Epidermal melanocyte (primary cell): Measurements from ENCODE around the gene TBC1D5.
"Not testable (repeated sequence)": the region's sequence is repeated elsewhere in the genome, so short reads cannot be mapped to it uniquely, and the experiment has no call there.

ENCODE experiments used
- DNase-seq: peaks from one replicate; pipeline ENCODE4 v3.0.0; 2011; ENCODE audit warnings: low spot score; ENCODE audit not compliant: insufficient read length

Gene TBC1D5

DNA sequence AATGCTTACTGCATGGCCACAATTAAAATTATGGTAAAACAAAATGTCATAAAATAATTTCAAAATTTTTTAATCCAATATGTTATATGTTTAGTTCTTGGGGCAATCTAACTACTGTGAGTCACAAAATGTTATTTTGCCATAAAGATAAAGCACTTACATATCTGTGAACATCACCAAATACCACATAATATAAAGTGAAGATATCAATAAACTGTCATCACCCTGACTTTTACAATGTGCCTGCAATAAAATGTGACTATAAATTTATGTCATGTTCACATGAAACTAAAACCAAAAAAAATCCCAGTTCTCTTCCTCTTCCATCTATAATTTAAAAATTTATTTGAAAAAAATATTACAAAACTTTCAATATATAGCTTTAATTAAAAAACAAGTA is 191.8 kb downstream of the TBC1D5 start:
- DNase-seq = no peak

GRCh38 chr3:17546500-17547255 is 195.8 kb downstream of the TBC1D5 start:
- no peak for DNase-seq

DNA sequence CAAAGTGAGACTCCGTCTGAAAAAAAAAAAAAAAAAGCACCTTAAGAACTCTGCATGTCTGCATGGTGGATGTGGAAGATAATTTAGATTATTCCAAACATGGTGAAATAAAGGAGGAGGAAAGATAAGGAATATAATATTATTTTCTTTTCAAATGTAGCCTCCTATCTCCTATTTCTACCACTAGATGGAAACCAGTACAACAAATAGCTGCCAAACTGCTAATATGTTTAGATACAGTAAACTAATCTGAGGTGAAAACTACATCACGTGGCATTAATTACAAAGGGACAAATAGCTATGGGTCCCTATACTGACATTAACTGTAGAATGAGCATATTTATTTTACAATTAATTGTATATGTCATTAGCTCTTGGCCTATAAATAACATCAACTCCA is 197.8 kb downstream of the TBC1D5 start:
- DNase-seq = no peak

DNA sequence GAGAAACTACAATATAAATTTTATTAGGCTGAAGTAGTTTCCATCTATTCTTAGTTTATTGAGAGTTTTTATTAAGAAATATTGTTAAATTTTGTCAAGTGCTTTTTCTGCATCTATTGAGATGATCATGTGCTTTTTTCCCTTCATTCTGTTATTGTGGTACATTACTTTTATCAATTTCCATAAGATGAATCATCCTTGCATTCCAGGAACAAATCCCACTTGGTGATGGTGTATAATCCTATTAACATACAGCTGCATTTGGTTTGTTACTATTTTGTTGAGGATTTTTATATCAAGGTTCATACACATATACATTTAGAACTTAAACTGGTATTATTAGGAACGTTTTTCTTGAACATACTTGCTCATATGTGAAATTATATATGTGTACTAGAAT is 199.8 kb downstream of the TBC1D5 start:
- no peak for DNase-seq

- no peak for DNase-seq
Measured at GRCh38 chr3:17539436-17539835, 203.0 kb downstream of the TBC1D5 start.

DNA sequence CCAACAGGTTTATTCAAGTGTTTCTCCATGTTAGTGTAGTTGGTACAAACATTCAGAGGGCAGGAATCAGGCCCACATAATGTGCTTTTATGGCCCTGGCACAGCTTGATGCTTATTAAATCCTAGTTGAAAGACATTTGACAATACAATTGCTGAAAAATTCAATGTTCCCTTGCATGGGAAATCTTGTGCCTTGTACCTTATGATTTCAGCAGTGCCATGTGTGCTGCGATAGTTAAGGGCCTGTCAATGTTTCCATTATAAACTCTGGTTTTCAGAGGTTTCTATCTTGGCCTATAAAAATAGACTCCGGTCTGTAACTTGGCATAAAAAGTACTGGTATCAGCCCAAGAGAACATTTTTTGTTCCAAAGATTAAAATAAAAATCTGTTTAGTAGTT is 207.2 kb downstream of the TBC1D5 start:
- DNase-seq = no peak

DNA sequence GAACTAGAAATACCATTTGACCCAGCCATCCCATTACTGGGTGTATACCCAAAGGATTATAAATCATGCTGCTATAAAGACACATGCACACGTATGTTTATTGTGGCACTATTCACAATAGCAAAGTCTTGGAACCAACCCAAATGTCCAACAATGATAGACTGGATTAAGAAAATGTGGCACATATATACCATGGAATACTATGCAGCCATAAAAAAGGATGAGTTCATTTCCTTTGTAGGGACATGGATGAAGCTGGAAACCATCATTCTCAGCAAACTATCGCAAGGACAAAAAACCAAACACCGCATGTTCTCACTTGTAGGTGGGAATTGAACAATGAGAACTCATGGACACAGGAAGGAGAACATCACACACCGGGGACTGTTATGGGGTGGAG is 210.0 kb downstream of the TBC1D5 start:
- DNase-seq = not testable (repeated sequence)

GRCh38 chr3:17529677-17530076 is 212.8 kb downstream of the TBC1D5 start:
- no peak for DNase-seq

- DNase-seq = no peak
Measured at GRCh38 chr3:17518189-17519059, 224.0 kb downstream of the TBC1D5 start.

DNA sequence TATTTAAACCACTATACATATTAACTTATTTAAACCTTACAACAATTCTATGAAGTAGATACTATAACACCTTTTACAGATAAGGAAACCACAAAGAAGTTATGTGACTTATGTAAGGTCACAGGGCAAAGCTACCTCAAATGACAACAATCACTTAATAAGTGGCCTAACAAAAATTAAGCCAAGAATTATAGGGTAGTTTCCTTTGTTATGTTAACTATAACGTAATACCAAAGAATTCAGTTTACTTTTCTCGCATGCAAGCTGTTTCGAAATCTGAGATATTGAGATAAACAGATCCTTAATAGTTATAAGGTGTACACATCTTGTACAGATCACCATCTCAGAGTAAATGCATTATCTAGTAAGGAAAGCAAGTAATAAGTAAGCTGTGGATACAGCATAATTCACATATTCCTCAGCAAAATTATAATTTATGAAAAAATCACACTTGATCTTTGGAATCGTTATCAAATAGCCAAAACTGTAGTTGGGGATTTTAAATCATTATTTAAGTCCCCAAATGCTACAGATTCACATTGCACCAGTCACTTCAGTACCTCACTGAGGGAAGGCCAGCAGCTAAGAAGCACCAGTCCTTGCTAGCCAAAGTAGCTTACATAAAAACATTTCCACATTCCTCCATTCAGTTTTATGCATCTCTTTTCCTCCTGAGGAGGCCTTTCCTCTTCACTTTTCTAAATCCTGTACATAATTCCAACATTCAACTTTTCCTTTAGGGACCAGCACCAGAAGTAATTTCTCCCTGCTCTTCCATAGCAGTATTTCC is 226.8 kb downstream of the TBC1D5 start:
- DNase-seq = no peak

GRCh38 chr3:17514597-17514996 is 227.8 kb downstream of the TBC1D5 start:
- DNase-seq = no peak

- DNase-seq = no peak
Measured at GRCh38 chr3:17510265-17510664, 232.2 kb downstream of the TBC1D5 start.

GRCh38 chr3:17508180-17508752 is 234.2 kb downstream of the TBC1D5 start:
- DNase-seq = no peak

- DNase-seq = no peak
Measured at GRCh38 chr3:17507480-17507879, 235.0 kb downstream of the TBC1D5 start.

DNA sequence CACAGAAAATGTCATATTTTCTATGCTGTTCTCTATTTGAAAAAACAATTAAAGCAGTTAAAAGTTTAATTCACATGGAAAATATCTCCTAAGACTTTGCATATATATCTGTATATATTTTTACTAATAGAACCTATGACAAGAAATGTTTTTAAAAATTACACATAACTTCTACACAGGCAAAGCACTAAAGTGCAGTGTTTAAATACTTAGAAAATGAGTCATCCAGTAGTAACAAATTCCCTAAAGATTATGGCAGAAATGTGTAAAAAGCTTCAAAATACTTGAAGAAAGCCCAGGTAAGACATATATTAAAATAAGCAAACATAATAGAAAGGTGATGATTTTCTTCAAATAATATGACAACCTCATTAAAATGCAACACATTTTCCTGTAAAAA is 236.6 kb downstream of the TBC1D5 start:
- DNase-seq = no peak

DNA sequence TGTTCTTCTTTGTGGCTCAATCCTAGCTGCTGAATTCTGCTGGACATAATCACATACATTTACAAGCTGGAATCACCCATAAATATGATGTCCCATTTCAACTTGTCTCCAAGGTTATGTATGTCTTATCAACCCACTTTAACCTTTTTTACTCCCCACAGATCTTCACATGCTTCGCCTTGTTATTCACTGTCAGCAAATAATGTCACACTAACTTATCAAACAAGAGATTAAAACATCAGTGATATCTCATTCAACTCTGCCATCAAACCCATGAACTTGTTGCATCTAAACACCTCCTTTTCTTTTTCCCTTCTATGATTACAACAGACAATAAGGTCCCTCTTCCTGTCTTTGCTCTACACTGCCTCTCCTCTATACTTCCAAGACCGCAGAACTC is 240.7 kb downstream of the TBC1D5 start:
- DNase-seq = no peak

DNA sequence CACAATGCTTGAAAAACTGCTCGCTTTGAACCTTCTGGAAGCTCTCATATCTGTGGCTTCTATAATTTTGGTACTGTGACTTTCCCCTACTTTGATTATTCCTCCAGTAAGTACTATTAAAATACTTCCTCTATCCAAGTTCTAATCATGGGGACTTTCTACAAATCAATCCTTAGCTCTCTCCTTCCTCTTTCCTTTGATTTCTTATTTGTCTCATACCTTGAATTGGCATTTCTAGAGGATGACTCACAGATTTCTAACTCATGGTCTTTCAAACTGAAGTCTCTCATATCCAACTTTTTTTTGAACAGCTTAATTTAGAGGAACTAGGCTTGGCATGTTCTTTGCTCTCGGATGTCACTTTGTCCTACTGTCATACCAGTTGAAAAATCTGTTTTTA is 241.8 kb downstream of the TBC1D5 start:
- DNase-seq = no peak

DNA sequence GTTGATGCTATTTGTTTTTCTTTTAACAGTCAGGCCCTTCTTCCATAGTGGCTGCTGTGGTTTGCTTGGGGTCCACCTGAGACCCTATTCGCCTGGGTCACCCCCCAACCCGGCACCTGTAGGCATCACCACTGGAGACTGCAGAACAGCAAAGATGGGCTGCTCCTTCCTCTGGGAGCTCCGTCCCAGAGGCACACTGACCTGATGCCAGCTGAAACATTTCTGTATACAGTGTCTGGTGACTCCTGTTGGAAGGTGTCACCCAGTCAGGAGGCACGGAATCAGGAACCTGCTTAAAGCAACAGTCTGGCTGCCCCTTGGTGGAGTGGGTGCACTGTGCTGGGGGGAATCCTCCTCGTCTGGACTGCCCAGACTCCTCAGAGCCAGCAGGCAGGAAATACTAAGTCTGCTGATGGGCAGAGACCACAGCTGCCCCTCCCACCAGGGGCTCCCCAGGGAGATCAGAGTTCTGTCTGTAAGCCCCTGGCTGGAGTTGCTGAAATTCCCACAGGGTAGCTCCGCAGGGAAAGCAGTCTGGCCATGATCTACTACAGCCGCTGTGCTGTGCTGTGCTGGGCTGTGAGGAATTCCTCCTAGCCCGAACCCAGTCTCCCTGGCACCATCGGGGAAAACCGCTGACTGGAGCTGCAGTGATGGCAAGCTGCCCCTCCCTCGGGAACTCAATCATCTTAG is 248.2 kb downstream of the TBC1D5 start:
- DNase-seq = no peak

GRCh38 chr3:17491601-17492000 is 250.8 kb downstream of the TBC1D5 start:
- DNase-seq = no peak

DNA sequence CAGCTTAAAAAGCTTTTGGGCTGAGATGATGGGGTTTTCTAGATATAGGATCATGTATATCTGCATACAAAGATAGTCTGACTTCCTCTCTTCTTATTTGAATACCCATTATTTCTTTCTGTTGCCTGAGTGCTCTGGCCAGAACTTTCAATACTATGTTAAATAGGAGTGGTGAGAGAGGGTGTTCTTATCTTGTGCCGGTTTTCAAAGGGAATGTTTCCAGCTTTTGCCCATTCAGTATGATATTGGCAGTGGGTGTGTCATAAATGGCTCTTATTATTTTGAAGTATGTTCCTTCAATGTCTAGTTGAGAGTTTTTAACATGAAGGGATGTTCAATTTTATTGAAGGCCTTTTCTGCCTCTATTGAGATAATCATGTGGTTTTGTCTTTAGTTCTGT is 251.2 kb downstream of the TBC1D5 start:
- DNase-seq = not testable (repeated sequence)

DNA sequence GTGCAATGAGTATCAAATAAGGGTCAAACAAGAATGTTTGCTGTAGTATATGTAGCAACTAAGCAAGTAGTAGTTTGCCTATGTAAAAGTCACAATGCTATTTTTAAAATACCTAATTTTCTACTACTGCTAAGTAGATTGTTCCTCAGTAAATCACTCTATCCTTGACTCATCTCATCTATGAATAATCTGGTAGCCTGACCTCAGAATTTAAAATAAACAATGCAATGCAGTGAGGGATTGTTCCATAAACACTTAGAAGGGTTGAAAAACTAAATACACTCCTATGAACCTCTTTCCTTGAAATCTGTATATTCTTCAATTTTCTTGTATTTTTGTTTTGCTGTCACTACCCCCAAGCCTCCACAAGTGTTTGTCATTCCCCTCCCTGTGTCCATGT is 253.3 kb downstream of the TBC1D5 start:
- DNase-seq = no peak
